ENCODE data around the gene KCNIP3.
"Not testable (repeated sequence)": the region's sequence is repeated elsewhere in the genome, so short reads cannot be mapped to it uniquely, and the experiment has no call there.

KCNIP3 gene

DNA sequence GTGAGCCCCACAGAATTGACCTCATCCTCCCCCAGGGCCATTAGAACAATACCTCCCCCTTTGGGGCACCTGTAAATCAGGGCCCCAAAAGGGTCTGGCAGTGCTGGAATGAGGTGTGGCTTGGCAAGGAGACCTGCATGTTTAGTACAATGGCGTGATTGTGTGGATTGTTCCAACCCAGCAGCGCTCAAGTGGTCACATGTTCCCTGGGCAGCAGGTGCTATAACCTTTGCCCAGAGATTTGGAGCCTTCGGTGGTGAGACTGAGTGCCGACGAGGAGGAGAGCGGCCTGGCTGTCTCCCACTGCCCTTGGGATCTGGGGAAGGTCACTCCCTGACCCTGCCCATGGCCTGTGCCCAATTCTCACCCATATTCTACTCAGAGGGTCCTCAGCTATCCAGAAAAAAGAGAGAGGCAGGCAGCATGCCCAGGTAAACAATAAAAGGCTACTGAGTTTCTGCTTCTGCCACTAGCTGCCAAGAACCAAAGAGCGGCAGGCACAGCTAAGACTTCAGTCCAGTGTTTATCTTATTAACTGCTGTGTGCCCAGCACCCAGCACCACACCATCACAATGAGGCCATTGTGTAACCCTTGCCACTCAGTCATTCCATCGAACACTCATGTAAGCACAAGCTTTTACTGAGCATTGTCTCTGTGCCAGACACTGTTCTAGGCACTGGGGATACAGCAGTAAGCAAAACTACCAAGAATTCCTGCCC, 132.8 kb downstream of the KCNIP3 start:
- H3K79me2 ChIP-seq (ENCODE audit: low read length); H4K20me1 ChIP-seq (ENCODE audit: insufficient read depth, low read length): not testable (repeated sequence)

DNA sequence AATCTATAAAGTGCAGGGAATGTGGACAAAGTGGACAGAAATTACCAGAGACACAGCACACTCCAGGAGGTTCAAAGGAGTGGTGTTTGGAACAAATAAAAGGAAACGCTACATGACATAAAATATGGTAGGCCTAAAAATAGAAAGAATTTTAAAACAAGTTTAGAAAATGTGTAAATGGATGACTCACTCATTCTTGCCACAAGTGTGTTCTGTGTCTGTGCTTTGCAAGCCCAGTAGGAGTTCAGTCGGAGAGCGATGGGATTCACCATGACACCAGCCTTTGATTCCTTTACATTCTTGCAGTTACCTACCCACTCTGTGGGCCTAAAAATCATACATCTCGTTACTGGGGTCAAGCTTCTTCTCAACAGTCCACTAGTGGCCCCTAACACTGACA, 136.2 kb downstream of the KCNIP3 start:
- not testable (repeated sequence) for H3K36me3 ChIP-seq (replicated peaks; ENCODE audit: low read depth, low read length); H3K27me3 ChIP-seq (ENCODE audit: low read depth, low read length); H3K4me1 ChIP-seq (ENCODE audit: low read length); H2AFZ ChIP-seq (ENCODE audit: low read depth, low read length); H4K20me1 ChIP-seq (ENCODE audit: insufficient read depth, low read length); H3K9me3 ChIP-seq (ENCODE audit: insufficient read depth, low read length); H3K9ac ChIP-seq (ENCODE audit: low read length); H3K27ac ChIP-seq (ENCODE audit: low read length); H3K4me3 ChIP-seq (ENCODE audit: low read length); H3K4me2 ChIP-seq (ENCODE audit: low read length); H3K79me2 ChIP-seq (ENCODE audit: low read length)

More for the DNA sequence above, 132.8 kb downstream of the KCNIP3 start:
- H3K27me3 ChIP-seq (ENCODE audit: low read depth, low read length); H3K4me1 ChIP-seq (ENCODE audit: low read length); H3K9me3 ChIP-seq (ENCODE audit: insufficient read depth, low read length); H3K4me2 ChIP-seq (ENCODE audit: low read length); H2AFZ ChIP-seq (ENCODE audit: low read depth, low read length); H3K9ac ChIP-seq (ENCODE audit: low read length); H3K27ac ChIP-seq (ENCODE audit: low read length); H3K4me3 ChIP-seq (ENCODE audit: low read length); H3K36me3 ChIP-seq (replicated peaks; ENCODE audit: low read depth, low read length): not testable (repeated sequence)

DNA sequence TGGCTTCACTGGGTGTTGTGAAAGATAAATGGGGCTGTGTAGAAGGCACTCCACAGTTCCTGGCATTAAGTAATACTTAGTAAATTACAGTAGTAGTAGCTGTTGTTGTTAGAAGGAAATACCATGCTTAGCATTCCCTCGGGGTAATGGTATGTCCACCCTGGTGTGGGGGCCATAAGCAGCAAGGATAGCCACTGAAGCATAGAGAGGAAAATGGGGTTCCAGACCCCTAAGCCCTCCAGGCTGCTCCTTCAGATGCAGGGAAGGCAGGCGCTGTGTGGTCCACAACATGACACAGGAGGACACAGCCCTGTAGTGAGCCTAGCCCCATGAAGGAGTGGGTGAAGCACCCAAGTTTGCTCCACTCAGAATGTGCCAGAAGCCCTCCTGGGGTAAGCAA, 136.8 kb downstream of the KCNIP3 start:
- H3K27me3 ChIP-seq (ENCODE audit: low read depth, low read length); H3K4me3 ChIP-seq (ENCODE audit: low read length); H4K20me1 ChIP-seq (ENCODE audit: insufficient read depth, low read length); H3K9ac ChIP-seq (ENCODE audit: low read length); H3K4me1 ChIP-seq (ENCODE audit: low read length); H3K36me3 ChIP-seq (replicated peaks; ENCODE audit: low read depth, low read length); H2AFZ ChIP-seq (ENCODE audit: low read depth, low read length); H3K79me2 ChIP-seq (ENCODE audit: low read length); H3K4me2 ChIP-seq (ENCODE audit: low read length); H3K9me3 ChIP-seq (ENCODE audit: insufficient read depth, low read length); H3K27ac ChIP-seq (ENCODE audit: low read length): not testable (repeated sequence)

DNA sequence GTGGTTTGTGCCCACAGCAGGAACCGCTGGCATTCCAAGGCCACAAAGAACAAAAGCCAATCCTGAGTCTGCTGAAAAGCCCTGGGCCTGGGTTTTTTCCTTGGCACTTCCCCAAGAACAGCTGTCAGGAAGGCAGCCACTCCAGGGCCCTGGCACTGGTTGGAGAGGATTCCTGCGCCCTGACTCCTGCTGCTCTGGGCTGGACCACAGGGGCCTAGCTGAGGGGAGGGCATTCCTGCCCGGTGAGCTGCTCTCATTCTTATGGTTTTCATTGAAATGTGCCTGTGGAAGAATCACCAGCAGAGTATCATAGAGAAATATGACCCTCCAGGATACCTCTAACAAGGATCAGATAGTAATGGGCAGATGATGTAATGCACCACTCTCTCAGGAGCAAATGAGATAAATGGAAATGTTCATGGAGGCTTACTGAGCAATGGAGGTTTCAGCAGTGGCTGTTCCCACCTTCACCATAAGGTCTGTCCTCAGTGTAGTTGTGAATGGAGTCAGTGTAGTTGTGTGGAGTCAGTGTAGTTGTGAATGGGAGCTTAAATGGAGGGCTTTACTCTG, 137.4 kb downstream of the KCNIP3 start:
- H4K20me1 ChIP-seq (ENCODE audit: insufficient read depth, low read length); H3K27me3 ChIP-seq (ENCODE audit: low read depth, low read length); H3K79me2 ChIP-seq (ENCODE audit: low read length); H3K4me3 ChIP-seq (ENCODE audit: low read length); H3K4me1 ChIP-seq (ENCODE audit: low read length); H2AFZ ChIP-seq (ENCODE audit: low read depth, low read length); H3K36me3 ChIP-seq (replicated peaks; ENCODE audit: low read depth, low read length); H3K4me2 ChIP-seq (ENCODE audit: low read length); H3K9me3 ChIP-seq (ENCODE audit: insufficient read depth, low read length); H3K27ac ChIP-seq (ENCODE audit: low read length); H3K9ac ChIP-seq (ENCODE audit: low read length): not testable (repeated sequence)

DNA sequence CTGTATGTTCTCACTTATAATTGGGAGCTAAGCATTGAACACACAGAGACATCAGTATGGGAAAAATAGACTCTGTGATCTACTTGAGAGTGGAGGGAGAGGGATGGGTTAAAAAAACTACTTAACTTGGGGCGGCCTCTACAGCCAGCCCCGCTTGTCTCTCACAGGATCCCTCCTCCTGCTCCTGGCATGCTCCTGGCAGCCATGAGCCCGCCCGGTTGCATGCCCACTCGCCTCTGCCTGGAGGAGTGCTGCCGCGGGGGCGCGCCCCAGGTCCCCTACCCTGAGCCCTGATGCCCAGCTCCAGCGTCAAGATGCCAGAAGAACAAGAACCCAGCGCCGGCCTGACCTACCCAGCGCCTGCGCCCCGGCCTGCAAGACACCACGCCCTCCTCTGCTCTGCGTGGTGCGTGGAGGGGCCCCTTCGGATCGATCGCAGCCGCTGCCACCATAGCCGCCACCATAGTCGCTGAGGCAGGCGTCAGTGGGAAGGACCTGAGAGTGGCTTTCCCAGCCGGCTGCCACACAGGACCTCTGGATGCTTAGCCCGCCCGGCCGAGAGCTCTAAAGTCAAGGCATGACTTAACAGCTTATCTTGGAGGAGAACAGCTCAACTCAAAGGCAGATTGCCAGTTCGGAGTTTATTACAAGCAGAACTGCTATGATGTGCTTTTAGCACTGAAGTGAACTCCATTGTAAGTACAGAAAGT, 138.2 kb downstream of the KCNIP3 start:
- not testable (repeated sequence) for H3K27ac ChIP-seq (ENCODE audit: low read length); H3K27me3 ChIP-seq (ENCODE audit: low read depth, low read length); H3K4me2 ChIP-seq (ENCODE audit: low read length); H3K9ac ChIP-seq (ENCODE audit: low read length); H4K20me1 ChIP-seq (ENCODE audit: insufficient read depth, low read length); H3K36me3 ChIP-seq (replicated peaks; ENCODE audit: low read depth, low read length); H3K4me1 ChIP-seq (ENCODE audit: low read length); H3K79me2 ChIP-seq (ENCODE audit: low read length); H2AFZ ChIP-seq (ENCODE audit: low read depth, low read length); H3K9me3 ChIP-seq (ENCODE audit: insufficient read depth, low read length); H3K4me3 ChIP-seq (ENCODE audit: low read length)
